Lung (tissue), 12 donors: Measurements from ENCODE around the gene CCNB1. TPM values are rescaled to one million over a fixed set of nuclear protein-coding genes. Genes with fewer than 3 reads are reported as not detected.

Experiments used
- ATAC-seq: fragments of 200-7000 bp; cut with Tn5 transposase; one replicate; pipeline ENCODE4 v1.9.1; 2020; ENCODE audit warnings: moderate number of reproducible peaks; ENCODE audit not compliant: insufficient read depth, low FRiP score
- DNase-seq, 3 donors: peaks; one replicate each; pipeline ENCODE4 v3.0.0-alpha.2; 2013 to 2017
- H3K27ac ChIP-seq, 2 donors: one replicate each; pipeline ENCODE4 v1.5.1; 2013; ENCODE audit warnings: mild to moderate bottlenecking in 2 of 2, moderate library complexity in 2 of 2, control low read depth in 1 of 2, inconsistent platforms in 1 of 2, low read depth in 1 of 2, low read length in 1 of 2
- H3K27me3 ChIP-seq, 3 donors: one replicate each; pipeline ENCODE4 v1.5.1; 2013; ENCODE audit warnings: low read length in 2 of 3; ENCODE audit not compliant: control insufficient read depth in 3 of 3, insufficient read depth in 3 of 3
- H3K36me3 ChIP-seq, 4 donors: one replicate each; pipeline ENCODE4 v1.5.1; 2013; ENCODE audit warnings: low read length in 4 of 4, mild to moderate bottlenecking in 1 of 4, moderate library complexity in 1 of 4; ENCODE audit not compliant: control insufficient read depth in 4 of 4, insufficient read depth in 4 of 4
- H3K4me1 ChIP-seq, 5 donors: one replicate each; pipeline ENCODE4 v1.5.1; 2013; ENCODE audit warnings: low read length in 5 of 5, mild to moderate bottlenecking in 2 of 5, moderate library complexity in 1 of 5; ENCODE audit not compliant: control insufficient read depth in 5 of 5, insufficient read depth in 5 of 5
- H3K4me3 ChIP-seq: one replicate; pipeline ENCODE4 v1.5.1; 2013; ENCODE audit warnings: mild to moderate bottlenecking, control low read depth, moderate library complexity
- H3K9ac ChIP-seq, 2 donors: one replicate each; pipeline ENCODE4 v1.5.1; 2013; ENCODE audit warnings: low read length in 2 of 2, control low read depth in 1 of 2; ENCODE audit not compliant: insufficient read depth in 1 of 2
- H3K9me3 ChIP-seq, 4 donors: one replicate each; pipeline ENCODE4 v1.5.1; 2013; ENCODE audit warnings: low read length in 3 of 4, mild to moderate bottlenecking in 1 of 4, moderate library complexity in 1 of 4; ENCODE audit not compliant: control insufficient read depth in 4 of 4, insufficient read depth in 3 of 4
- WGBS, 2 donors: extraction: QIAGEN DNeasy Blood & Tissue Kit; methylation state at CpG; one replicate each; pipeline ENCODE4 v1.1.7; 2013; 5-methylcytosine and 5-hydroxymethylcytosine counted together
- polyA plus RNA-seq, 2 donors: library from polyadenylated mRNA; stranded (reverse); fragments of 200-250 nt; gene quantifications; one replicate each; pipeline ENCODE4 v1.2.1, GENCODE V29; 2013
- total RNA-seq, 2 donors: library from RNA; depleted of rRNA in 1 of 2; stranded (reverse); fragments of >200 nt in 1 of 2; gene quantifications; one replicate each; pipeline ENCODE4 v1.2.1, GENCODE V29; 2014 to 2021
- TF ChIP-seq, protein P1 (sequence below): IDR thresholded peaks from 2 replicates; pipeline ENCODE4 v1.5.1; 2012; ENCODE audit warnings: mild to moderate bottlenecking; ENCODE audit errors: control extremely low read depth, extremely low read depth
- donor health status: control.
- donor health status: control.
- donor health status: Bipolar disorder and iron deficiency.
- donor health status: healthy.
- donor health status: DM: yes; HTN: yes; CAD: no.

Gene CCNB1
- total and polyA plus RNA-seq, 4 donors, result 4.4 to 14.4 (median 5.7) TPM

GRCh38 chr5:69212022-69212421 is 45.1 kb downstream of the CCNB1 start:
- 82 to 95% methylated on average over 2 of the region's 2 CpGs for WGBS, 2 donors
- Histone ChIP-seq H3K27me3 (no peaks in the 10 kb centered on the region), H3K4me3 (no peak overlapping the region), H3K9me3 (no peaks in the 10 kb centered on the region), H3K36me3 (no peaks in the 10 kb centered on the region), H3K4me1 (no peaks in the 10 kb centered on the region), H3K27ac (no peak overlapping the region), H3K9ac (no peak overlapping the region)
- TF ChIP-seq, protein P1, sequence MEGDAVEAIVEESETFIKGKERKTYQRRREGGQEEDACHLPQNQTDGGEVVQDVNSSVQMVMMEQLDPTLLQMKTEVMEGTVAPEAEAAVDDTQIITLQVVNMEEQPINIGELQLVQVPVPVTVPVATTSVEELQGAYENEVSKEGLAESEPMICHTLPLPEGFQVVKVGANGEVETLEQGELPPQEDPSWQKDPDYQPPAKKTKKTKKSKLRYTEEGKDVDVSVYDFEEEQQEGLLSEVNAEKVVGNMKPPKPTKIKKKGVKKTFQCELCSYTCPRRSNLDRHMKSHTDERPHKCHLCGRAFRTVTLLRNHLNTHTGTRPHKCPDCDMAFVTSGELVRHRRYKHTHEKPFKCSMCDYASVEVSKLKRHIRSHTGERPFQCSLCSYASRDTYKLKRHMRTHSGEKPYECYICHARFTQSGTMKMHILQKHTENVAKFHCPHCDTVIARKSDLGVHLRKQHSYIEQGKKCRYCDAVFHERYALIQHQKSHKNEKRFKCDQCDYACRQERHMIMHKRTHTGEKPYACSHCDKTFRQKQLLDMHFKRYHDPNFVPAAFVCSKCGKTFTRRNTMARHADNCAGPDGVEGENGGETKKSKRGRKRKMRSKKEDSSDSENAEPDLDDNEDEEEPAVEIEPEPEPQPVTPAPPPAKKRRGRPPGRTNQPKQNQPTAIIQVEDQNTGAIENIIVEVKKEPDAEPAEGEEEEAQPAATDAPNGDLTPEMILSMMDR, result no peak
- DNase-seq (no peak), ATAC-seq (no peak)

DNA sequence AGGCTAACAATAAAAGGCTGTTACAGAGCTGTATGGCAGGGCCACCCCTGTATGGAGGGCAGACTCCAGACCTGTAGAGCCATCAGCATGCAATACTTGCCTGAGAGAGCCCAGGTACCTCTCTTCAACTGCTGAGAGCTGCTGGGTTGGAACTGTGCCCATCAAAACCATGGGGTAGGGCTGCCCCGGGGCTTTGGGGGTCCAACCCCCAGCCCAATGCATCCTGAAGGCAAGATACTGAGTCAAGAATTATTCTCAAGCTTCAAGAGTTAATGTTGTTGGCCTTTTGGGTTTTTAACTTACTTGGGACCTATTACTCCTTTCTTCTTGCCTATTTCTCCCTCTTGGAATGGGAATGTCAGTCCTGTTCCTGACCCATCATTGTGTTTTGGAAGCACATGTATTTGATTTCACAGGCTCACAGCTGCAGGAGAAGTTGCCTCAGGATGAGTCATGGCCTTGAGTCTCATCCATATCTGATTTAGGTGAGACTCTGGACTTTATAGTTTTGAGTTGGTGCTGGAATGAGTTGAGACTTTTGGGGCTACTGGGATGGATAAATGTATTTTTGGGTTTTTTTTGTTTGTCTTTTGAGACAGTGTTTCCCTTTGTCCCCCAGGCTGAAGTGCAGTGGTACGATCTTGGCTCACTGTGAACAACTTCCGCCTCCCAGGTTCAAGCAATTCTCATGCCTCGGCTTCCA is 46.7 kb downstream of the CCNB1 start:
- Histone ChIP-seq H3K27ac (no peak overlapping the region), H3K4me3 (no peak overlapping the region), H3K9me3 (no peaks in the 10 kb centered on the region), H3K27me3 (no peaks in the 10 kb centered on the region), H3K9ac (no peak overlapping the region), H3K36me3 (peaks cover 0 to 4% (median 0%) of the 10 kb centered on the region in 4 donors), H3K4me1 (peaks cover 0 to 3% (median 0%) of the 10 kb centered on the region in 5 donors)
- TF ChIP-seq, protein P1, result no peak
- DNase-seq (no peak), ATAC-seq (no peak)
- WGBS, 2 donors, result 94 to 96% methylated on average over 4 of the region's 4 CpGs

- DNase-seq (no peak), ATAC-seq (no peak)
- no peaks in the 10 kb centered on the region for H3K27me3 ChIP-seq
- no peak overlapping the region for H3K27ac ChIP-seq
- peaks cover 0 to 6% (median 0%) of the 10 kb centered on the region in 4 donors for H3K36me3 ChIP-seq
- H3K9me3 ChIP-seq, result no peaks in the 10 kb centered on the region
- 52 to 56% methylated on average over 6 of the region's 6 CpGs for WGBS, 2 donors
- no peak overlapping the region for H3K4me3 ChIP-seq
- TF ChIP-seq, protein P1, result no peak
- peak overlapping the region in 1 of 2 donors; percentile 34 for H3K9ac ChIP-seq
- H3K4me1 ChIP-seq, result peaks cover 0 to 11% (median 4%) of the 10 kb centered on the region in 5 donors
Observed at GRCh38 chr5:69217151-69217511, 50.2 kb downstream of the CCNB1 start.
